Measurements from ENCODE around the gene CASKIN2. TPM values are rescaled to one million over a fixed set of nuclear protein-coding genes. Genes with fewer than 3 reads are reported as not detected.

The CASKIN2 gene
- total and polyA plus RNA-seq, 10 of the 15 experiments (the other 5 are each of a cell fraction or from before 2014, with no cell fraction given): 0.02 to 2.7 (median 0.44) TPM; not detected in 1

DNA sequence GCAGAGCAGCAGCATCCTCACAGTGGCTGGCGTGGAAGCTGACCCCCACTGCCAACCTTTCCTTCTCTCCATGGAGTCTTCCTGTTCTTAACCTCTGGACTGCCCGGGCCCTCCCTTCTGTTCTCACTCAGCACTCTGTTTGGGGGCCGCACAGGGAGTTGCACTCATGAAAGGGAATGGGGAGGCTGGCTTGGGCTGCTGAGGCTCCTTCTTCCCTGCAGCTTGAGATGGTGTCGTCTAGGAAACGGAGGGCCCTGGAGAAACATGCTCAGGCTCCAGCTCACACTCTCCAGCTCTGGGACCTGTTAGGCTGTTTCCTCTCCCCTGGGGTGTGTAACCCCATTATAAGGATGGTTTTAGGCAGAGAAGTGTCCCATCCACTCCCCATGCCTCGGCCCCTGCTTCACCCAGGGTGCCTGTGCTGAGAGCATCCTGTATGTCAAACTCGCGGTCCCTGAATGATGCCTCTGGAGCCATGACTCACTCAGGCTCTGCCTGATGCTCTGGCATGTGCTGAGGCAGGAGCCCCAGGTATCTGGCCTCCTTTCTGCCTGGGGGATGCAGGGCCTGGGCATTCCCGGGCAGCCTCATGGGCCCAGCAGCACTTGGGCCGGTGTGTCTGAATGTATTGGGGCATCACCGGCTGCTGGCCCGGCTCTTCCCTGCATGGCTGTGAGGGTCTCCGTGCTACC is 40.0 kb downstream of the CASKIN2 start:
- CTCF ChIA-PET: no interaction called here

More for the DNA sequence above, 40.0 kb downstream of the CASKIN2 start:
- Histone ChIP-seq H3K79me2 (ENCODE audit: control insufficient read depth, insufficient read depth, low read length) (no peaks in the 10 kb centered on the region), H2AFZ (ENCODE audit: control insufficient read depth, low read depth, low read length) (no peak overlapping the region), H3K27me3 (replicated peaks in 1 of 2; ENCODE audit: control insufficient read depth in 2 of 2, insufficient read depth in 2 of 2, low read length in 1 of 2) (no peaks in the 10 kb centered on the region), H3K27ac (ENCODE audit: control insufficient read depth, insufficient read depth) (no peak overlapping the region), H3K9me3 (replicated peaks; ENCODE audit: control insufficient read depth, insufficient read depth, low read length) (no peaks in the 10 kb centered on the region), H3K4me2 (ENCODE audit: control insufficient read depth, insufficient read depth) (no peak overlapping the region), H3K4me1 (ENCODE audit: control insufficient read depth, insufficient read depth, low read length) (no peaks in the 10 kb centered on the region), H3K4me3 (no peak overlapping the region), H4K20me1 (ENCODE audit: control insufficient read depth, insufficient read depth) (no peaks in the 10 kb centered on the region), H3K36me3 (ENCODE audit: control insufficient read depth in 2 of 2, insufficient read depth in 2 of 2, low read length in 1 of 2) (peaks cover 6 to 12% of the 10 kb centered on the region in 2 experiments; a peak in 3 of 4 replicates), H3K9ac (ENCODE audit: control insufficient read depth, insufficient read depth, low read length) (no peak overlapping the region)
- no peak for TF ChIP-seq NRF1 (conservative IDR thresholded peaks at IDR 0.05; ENCODE audit: low read depth, low read length)
- TF ChIP-seq RBBP5 (conservative IDR thresholded peaks at IDR 0.05): no peak
- TF ChIP-seq, protein P1, sequence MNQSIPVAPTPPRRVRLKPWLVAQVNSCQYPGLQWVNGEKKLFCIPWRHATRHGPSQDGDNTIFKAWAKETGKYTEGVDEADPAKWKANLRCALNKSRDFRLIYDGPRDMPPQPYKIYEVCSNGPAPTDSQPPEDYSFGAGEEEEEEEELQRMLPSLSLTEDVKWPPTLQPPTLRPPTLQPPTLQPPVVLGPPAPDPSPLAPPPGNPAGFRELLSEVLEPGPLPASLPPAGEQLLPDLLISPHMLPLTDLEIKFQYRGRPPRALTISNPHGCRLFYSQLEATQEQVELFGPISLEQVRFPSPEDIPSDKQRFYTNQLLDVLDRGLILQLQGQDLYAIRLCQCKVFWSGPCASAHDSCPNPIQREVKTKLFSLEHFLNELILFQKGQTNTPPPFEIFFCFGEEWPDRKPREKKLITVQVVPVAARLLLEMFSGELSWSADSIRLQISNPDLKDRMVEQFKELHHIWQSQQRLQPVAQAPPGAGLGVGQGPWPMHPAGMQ (IDR thresholded peaks at IDR 0.05; ENCODE audit: borderline replicate concordance): no peak
- TF ChIP-seq, protein P2, sequence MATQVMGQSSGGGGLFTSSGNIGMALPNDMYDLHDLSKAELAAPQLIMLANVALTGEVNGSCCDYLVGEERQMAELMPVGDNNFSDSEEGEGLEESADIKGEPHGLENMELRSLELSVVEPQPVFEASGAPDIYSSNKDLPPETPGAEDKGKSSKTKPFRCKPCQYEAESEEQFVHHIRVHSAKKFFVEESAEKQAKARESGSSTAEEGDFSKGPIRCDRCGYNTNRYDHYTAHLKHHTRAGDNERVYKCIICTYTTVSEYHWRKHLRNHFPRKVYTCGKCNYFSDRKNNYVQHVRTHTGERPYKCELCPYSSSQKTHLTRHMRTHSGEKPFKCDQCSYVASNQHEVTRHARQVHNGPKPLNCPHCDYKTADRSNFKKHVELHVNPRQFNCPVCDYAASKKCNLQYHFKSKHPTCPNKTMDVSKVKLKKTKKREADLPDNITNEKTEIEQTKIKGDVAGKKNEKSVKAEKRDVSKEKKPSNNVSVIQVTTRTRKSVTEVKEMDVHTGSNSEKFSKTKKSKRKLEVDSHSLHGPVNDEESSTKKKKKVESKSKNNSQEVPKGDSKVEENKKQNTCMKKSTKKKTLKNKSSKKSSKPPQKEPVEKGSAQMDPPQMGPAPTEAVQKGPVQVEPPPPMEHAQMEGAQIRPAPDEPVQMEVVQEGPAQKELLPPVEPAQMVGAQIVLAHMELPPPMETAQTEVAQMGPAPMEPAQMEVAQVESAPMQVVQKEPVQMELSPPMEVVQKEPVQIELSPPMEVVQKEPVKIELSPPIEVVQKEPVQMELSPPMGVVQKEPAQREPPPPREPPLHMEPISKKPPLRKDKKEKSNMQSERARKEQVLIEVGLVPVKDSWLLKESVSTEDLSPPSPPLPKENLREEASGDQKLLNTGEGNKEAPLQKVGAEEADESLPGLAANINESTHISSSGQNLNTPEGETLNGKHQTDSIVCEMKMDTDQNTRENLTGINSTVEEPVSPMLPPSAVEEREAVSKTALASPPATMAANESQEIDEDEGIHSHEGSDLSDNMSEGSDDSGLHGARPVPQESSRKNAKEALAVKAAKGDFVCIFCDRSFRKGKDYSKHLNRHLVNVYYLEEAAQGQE (IDR thresholded peaks at IDR 0.05; ENCODE audit: low read depth, low read length): no peak
- no peak for TF ChIP-seq DPF2 (IDR thresholded peaks at IDR 0.05)
- no peak for TF ChIP-seq PAX8 (IDR thresholded peaks at IDR 0.05)
- no peak for TF ChIP-seq RUNX3 (IDR thresholded peaks at IDR 0.05; ENCODE audit: low read length)
- no peak for TF ChIP-seq TBL1XR1 (IDR thresholded peaks at IDR 0.05; ENCODE audit: low read depth, low read length)
- TF ChIP-seq NR2C1 (IDR thresholded peaks at IDR 0.05): no peak
- TF ChIP-seq ZNF274 (IDR thresholded peaks at IDR 0.05; ENCODE audit: insufficient read depth, insufficient read length): no peak
- TF ChIP-seq RB1 (IDR thresholded peaks at IDR 0.05; ENCODE audit: borderline replicate concordance): no peak
- TF ChIP-seq SPI1 (IDR thresholded peaks at IDR 0.05; ENCODE audit: borderline replicate concordance, insufficient read depth, low read depth, low read length): no peak
- TF ChIP-seq SREBF1 (IDR thresholded peaks at IDR 0.05; ENCODE audit: low read length): no peak
- TF ChIP-seq KDM1A (IDR thresholded peaks at IDR 0.05; ENCODE audit: borderline replicate concordance): no peak
- TF ChIP-seq, protein P3, sequence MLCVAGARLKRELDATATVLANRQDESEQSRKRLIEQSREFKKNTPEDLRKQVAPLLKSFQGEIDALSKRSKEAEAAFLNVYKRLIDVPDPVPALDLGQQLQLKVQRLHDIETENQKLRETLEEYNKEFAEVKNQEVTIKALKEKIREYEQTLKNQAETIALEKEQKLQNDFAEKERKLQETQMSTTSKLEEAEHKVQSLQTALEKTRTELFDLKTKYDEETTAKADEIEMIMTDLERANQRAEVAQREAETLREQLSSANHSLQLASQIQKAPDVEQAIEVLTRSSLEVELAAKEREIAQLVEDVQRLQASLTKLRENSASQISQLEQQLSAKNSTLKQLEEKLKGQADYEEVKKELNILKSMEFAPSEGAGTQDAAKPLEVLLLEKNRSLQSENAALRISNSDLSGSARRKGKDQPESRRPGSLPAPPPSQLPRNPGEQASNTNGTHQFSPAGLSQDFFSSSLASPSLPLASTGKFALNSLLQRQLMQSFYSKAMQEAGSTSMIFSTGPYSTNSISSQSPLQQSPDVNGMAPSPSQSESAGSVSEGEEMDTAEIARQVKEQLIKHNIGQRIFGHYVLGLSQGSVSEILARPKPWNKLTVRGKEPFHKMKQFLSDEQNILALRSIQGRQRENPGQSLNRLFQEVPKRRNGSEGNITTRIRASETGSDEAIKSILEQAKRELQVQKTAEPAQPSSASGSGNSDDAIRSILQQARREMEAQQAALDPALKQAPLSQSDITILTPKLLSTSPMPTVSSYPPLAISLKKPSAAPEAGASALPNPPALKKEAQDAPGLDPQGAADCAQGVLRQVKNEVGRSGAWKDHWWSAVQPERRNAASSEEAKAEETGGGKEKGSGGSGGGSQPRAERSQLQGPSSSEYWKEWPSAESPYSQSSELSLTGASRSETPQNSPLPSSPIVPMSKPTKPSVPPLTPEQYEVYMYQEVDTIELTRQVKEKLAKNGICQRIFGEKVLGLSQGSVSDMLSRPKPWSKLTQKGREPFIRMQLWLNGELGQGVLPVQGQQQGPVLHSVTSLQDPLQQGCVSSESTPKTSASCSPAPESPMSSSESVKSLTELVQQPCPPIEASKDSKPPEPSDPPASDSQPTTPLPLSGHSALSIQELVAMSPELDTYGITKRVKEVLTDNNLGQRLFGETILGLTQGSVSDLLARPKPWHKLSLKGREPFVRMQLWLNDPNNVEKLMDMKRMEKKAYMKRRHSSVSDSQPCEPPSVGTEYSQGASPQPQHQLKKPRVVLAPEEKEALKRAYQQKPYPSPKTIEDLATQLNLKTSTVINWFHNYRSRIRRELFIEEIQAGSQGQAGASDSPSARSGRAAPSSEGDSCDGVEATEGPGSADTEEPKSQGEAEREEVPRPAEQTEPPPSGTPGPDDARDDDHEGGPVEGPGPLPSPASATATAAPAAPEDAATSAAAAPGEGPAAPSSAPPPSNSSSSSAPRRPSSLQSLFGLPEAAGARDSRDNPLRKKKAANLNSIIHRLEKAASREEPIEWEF (IDR thresholded peaks at IDR 0.05; ENCODE audit: insufficient replicate concordance, low read depth, low read length): no peak
- DNase-seq (ENCODE audit: low read depth, low spot score) (no peak), ATAC-seq (no peak), FAIRE-seq (no peak)
- RAD21 ChIA-PET (ENCODE audit: unreplicated experiment): no interaction called here
- in situ Hi-C loops (cut with MboI): no loop called here
- SMC1A ChIA-PET (ENCODE audit: uncharacterized antibody, unreplicated experiment): interaction anchor here (0.9 kb wide), 1 partner anchor 9 kb away, joined by 3 read pairs; no protein-coding TSS in a partner anchor
- no TSS peak for BruUV-seq (replicated peaks)
- intact Hi-C loops (cut with micrococcal nuclease; ENCODE audit: unreplicated experiment): no loop called here
- POLR2A ChIA-PET: no interaction called here
- 84% methylated on average over 13 of the region's 13 CpGs for WGBS (ENCODE audit: insufficient coverage, insufficient replicate concordance, low lambda C conversion rate, missing lambda C conversion rate)

All from GM12878 (cell line).